T follicular helper cell (primary cell): Measurements from ENCODE around the gene RPLP2.

Source experiments
- DNase-seq: peaks from one replicate; pipeline ENCODE4 v3.0.0-alpha.2; 2020; ENCODE audit warnings: low read depth

The RPLP2 gene

DNA sequence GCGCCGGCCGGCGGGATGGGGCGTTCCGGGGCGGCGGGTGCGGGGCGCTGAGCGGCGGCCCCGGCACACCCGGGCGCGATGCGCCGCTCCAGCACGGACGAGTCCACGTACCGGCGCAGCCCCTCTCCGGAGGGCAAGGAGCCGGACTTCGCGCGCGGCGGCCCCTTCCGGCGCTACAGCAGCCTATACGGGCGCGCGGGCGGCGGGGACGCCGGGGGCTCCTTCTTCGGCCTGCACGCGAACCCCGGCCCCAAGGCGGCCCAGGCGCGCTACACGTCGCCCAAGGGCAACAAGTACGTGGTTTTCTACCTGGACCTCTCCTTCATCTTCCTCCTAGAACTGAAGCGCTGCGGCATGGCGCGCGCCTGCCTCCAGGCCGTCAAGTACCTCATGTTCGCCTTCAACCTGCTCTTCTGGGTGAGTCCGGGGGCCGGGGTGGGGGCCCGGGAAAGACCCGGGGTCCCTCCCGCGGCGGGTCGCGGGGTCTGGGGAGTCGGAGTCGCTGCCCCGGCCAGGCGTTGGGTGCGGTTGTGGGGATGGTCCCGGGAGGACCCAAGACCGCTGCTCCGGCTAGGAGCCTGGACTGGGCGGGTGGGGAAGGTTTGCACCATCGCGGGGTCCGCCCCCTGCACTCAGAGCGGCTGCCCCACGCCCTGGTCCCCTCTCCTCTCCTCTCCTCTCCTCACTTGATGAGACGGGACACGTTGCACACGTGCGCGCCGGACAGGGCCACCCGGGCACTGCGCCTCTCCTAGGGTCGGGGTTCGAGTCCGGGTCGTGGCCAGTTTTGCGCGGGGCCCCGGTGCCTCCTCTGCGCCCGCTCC, 40.4 kb downstream of the RPLP2 start:
- DNase-seq: no peak

DNA sequence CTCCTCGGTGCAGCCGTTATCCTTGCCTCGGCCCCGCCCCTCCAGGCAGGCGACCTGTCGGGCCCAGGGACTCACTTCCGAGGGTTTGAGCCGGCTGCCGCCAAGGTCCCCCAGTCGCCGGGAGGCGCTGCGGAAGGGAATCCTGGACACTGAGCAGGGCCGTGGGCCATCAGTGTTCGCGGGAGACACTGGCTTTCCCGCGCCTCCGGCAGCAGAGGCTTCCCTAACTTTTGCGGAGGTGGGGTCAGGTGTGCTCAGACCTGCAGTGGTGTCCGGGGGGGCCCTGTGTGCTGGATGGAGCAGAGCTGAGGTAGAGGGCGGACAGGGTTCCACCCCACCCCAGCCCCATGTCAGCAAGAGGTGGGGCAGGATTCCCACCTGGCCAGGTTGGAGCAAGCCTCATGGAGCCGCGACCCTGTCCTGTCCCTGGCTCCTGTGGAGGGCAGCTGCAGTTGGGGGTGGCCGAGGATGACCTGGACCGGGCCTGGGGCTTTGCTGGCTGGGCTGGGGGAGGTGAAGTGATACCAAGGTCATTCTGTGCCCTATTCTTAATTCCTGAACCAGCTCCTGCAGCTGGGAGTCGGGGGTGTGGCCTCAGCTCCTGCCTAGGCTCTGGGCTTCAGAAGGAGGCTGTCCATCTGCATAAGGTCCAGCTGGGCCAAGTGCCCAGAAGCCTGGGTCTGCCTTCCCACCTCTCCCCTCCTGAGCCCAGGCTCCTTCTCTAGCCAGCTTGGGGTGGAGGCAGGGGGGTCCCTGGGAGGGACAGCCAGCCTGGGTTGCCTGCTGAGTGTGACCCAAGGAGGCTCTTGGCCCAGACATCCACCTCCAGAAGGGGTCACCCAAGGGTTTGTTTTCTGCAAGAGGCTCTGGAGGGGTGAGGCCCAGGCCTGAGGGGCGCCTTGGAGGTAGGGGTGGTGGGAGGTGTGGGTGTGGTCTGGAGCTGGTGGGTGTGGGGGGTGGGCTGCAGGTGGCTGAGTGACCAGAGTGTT, 41.3 kb downstream of the RPLP2 start:
- no peak for DNase-seq

DNA sequence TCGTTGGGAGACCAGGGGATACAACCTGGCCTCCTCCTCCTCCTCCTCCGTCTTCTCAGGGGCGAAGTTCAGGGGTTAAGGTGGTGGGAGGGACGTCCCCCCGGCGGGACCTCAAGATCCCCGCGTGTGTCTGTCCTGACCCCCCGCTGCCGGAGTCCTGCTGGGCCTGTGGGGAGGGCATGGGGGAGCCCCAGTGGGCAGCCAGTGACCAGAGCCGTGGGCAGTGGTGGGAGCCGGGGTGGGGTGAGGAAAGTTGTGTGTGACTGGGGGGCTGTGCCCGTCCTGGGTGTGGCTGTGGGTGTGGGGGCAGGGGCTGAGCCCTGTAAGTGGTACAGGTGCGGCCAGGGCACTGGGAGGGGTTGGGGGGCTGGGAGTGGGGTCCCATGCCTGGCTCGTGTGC, 43.0 kb downstream of the RPLP2 start:
- no peak for DNase-seq

DNA sequence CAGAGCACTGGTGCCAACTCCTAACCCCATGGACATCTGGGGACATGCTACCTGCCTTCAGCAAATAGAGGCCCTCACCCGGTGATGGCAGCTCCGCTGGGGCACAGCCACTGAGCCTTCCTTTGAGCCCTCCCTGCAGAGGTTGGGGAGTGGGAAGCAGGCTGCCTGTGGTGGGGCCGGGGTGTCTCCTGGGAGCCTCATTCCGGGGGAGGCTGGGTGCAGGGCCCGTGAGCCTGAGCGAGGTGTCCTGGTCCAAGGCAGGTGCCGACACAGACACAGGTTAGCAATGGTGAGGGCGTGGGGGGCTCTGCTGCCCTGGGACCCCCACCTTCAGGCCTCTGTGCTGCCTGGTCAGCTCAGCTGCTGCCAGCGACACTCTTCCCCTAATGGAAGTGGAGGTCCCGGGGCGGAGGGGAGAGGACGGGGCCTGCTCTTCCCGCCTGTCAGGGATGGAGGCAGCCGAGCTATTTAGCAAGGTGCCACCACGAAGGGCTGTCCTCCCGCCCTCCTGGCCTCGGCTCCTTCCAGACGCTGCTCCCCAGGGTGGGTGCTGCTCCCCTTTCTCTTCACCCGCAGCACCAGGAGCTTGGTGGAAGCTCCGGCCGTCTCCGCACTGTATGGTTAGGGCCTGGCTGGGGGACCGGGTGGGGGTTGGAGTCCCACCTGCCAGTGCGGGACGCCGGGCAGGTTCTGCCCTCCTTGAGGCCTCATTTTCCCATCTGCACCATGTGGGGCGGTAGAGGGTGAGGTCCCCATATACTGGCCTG, 44.1 kb downstream of the RPLP2 start:
- DNase-seq: no peak

DNA sequence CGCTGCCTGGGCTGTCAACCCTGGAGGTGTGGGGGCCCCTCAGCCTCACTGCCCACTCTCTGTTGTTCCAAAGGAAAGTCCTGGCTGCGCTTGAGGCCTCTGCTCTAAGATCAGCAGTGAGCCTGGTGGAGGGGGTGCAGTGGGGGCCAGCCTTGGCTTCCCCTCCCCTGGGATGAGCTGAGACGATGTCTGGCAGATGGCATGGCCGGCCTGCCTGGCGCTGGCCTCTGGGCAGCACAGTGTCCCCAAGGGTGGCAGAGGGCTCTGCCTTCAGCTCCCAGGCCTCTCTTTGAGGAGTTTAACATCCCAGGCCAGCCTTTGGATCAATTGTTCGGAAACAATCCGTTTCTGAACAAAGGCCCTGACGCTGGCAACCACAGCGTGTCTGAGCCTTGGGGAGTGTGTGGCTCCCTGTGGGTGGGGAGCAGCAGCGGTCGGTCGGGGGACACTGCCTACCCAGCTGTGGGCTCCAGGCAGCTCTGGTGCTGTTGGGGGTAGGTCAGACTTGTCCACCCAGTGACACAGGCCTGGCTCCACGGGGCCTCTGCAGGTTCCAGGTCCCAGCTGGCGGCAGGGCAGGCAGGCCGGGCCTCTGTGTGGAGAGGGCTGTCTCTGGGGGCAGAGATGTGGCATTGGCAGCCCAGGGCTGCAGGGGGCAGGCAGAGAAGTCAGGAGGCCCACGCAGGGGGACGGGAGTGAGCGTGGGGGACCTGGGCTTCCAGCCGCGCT, 45.0 kb downstream of the RPLP2 start:
- no peak for DNase-seq

DNA sequence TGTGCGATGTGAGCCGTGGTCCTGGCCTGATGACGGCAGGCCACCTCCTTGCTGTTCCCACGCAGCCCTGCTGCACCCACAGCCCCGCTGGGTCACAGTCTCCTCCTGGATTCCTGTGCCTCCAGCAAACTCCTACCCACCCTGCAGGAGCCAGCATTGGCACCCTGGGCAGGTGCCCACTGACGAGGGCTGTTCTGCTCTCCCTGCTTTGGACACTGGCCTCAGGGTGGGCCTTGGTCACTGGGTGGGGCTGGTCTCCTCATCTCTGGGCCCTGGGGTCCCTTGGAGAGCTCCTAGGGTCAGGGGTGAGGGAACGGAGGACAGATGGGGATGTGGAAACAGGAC, 45.5 kb downstream of the RPLP2 start:
- DNase-seq: no peak

DNA sequence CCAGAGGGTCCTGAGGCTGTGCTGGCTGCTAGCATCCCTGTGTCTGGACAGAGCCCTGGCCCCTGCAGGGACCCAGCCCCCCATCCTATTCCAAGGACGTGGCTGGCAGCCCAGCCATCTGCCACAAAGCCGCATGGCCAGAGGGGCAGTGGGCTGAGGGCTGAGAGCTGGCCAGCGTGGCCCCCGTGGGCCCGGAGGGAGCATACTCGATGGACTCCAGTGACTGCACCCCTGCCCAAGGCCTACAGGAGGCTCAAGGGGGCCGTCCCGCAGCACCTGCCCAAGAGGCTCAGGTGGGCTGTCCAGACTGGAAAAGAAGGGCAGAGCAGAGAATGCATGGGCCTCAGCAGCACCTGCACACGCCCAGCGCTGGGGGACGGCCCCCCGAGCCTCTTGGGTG, 46.0 kb downstream of the RPLP2 start:
- DNase-seq: no peak

DNA sequence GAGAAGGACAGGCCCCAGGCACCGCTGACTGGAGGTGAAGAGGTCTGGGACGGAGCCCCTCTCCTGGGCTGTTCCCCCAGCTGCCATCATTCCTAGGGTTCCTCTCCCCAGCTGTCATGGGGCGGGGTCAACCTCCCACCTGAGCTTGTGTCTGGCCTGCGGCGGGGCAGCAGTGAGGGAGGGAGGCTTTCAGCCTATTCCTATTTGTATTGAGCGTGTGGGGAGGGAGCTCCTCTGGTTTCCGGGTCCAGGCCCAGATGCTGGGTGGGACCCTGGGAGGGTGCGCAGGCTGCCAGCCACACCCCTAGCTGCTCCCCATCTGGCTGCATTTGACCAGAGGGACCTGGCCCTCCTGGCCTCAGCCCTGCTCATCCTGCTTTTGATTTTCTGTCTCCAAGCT, 46.6 kb downstream of the RPLP2 start:
- no peak for DNase-seq

DNA sequence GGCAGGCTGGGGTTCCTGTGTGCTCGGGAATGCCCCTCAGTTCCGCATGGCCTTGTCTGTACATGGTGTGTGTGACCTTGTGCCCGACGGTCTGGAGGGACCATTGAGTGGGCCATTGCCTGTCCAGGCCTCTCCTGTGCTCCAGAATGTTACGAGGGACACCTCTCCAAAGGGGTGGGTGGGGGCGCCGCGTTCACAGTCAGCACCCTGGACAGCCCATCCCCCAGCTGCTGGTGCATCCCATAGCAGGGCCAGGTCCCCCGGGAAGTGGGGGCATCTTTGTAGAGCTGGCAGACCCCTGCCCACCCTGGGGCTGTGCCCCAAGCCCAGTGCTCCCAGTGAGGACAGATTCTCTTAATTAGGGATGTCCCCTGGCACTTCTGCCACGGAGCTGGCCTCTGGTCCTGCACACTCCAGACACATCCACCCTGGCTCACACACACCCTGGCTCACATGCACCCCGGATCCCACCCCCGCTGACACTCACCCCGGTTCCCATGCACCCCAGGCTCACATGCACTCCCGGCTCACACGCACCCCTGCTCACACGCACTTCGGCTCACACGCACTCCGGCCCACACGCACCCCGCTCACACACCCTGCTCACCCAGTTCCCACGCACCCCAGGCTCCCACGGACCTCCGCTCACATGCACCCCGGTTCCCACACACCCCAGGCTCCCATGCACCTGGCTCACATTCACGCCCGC, 48.4 kb downstream of the RPLP2 start:
- DNase-seq: no peak

DNA sequence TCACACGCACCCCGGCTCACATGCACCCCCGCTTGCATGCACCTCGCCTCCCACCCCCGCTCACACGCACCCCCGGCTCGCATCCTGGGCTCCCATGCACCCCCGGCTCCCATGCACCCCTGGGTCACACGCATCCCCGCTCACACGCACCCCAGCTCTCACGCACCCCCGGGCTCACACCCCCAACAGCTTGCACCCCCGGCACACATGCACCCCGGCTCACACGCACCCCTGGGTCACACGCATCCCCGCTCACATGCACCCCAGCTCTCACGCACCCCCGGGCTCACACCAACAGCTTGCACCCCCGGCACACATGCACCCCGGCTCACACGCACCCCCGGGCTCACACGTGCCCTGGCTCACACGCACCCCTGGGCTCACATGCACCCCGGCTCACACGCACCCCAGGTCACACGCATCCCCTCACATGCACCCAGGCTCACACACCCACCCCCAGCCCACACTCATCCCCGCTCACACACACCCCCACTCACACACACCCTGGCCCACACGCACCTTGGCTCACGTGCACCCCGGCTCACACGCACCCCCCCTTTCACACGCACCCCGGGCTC, 49.1 kb downstream of the RPLP2 start:
- no peak for DNase-seq

DNA sequence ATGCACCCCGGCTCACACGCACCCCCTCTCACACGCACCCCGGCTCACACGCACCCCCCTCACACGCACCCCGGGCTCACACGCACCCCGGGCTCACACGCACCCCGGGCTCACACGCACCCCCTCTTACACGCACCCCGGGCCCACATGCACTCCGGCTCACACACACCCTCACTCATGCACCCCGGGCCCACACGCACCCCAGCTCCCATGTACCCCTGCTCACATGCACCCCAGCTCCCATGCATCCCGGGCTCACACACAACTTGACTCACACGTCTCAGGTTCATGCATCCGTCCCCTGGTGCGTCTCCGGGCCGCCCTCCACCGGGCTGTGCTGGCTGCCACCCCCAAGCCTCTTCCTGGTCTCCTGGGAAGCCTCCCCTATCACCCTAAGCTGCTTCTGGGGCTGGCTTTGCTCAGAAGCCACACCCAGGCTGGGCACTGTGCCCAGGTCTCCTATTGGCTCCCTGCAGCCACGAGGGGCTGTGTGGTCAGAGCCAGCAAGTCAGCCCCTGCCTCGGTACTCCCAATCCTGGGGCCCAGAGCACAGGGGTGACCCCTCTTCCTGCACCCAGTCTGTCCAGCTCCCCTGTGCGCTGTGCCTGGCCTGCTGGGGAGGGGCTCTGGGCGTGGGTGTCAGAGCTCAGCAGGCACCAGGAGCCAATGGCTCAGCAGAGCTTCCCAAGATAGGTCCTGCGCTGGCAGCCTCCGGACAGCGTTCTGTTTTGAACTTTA, 49.8 kb downstream of the RPLP2 start:
- no peak for DNase-seq

DNA sequence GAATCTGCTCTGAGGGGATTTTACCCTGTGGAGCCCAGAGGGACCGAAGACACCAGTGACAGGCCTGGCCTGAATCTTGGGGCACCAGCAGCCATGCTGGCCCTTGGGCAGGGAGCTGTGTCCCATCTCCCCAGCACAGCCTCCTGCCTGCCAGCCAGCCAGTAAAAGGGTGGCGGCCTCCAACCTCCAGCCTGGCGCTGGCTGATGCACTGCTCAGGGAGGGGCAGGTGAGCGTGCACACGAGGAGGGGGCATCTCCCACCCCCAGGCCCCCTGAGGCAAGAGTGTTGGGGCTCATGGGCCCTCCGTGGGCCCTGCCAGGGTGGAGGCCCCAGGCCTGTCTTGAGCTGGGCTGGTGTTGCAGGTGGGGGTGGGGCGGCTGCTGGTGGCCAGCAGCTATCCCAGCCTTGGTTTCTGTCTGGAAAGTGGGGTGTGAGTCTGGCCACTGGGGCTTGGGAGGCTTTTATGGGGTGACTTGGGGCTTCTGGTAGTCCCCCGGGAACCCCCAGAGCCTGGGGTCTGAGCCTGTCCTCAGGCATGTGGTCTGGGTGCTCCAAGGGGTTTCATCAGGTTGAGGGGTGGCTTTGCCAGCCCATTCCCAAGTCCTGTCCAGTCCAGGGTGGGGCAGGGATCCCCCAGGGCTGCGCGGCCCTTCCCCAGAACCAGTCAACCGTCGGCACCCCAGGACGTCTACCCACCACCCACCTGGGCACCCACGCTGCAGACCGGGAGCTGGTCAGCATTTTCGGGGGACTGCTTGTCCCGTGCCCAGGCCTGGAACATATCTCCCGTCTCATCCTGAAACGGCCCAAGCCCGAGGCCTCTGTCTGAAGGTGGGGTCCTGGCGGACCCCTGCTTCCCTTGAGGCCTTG, 50.7 kb downstream of the RPLP2 start:
- no peak for DNase-seq

DNA sequence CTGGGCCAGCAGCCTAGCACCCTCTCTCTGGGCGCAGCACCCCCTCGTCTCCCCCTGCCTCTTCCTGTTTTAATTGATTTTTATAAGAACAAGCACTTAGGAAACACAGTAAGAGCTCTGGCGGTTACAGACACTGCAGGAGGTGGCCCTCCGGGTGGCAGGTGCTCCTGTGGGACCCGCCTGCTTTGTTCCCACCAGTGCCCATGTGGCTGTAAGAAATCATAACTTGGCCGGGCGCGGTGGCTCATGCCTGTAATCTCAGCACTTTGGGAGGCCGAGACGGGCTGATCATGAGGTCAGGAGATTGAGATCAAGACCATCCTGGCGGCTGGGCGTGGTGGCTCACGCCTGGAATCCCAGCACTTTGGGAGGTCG, 51.3 kb downstream of the RPLP2 start:
- DNase-seq: no peak

DNA sequence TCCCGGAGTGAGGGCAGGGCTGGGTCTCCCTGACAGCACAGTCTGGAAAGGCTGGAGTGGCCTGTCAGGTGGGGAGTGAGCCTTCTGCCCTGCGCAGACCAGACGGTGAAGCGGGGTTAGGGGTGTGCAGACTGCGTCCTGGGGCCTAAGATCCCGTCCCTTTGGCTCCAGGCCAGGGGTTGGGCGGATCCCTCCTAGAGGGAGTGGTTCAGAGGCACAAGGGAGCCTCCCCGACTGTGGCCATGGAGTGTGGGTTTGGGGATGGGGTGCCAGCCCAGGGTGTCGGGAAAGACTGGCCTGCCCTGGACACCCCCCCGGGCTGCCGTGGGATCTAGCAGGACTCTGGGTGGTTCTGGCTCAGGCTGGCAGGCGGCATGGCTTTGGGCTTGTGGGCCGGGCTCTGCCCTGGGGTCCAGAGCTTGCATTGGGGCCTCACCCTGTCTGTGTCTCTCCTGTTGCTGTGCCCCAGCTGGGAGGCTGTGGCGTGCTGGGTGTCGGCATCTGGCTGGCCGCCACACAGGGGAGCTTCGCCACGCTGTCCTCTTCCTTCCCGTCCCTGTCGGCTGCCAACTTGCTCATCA, 52.4 kb downstream of the RPLP2 start:
- DNase-seq: no peak
